Hepatocyte (in vitro differentiated cells): ENCODE measurements around the gene STK32B.

Experiments
- CTCF ChIP-seq: fragments of 200-600 bp; sonication (generic); IDR thresholded peaks from 2 replicates; pipeline ENCODE4 v1.5.1; 2016; ENCODE audit warnings: antibody characterized with exemption, mild to moderate bottlenecking; ENCODE audit not compliant: poor library complexity
- EZH2 ChIP-seq: fragments of 200-600 bp; sonication (generic); IDR thresholded peaks from 2 replicates; pipeline ENCODE4 v1.6.1; 2016; ENCODE audit warnings: antibody characterized with exemption, mild to moderate bottlenecking, borderline replicate concordance
- EZH2phosphoT487 ChIP-seq: fragments of 200-600 bp; sonication (generic); IDR thresholded peaks from one replicate; pipeline ENCODE4 v1.6.1; 2018; ENCODE audit warnings: antibody characterized with exemption, mild to moderate bottlenecking, low read depth, moderate library complexity; ENCODE audit not compliant: unreplicated experiment, severe bottlenecking

GRCh38 chr4:5081441-5081999 lies 30.2 kb downstream of the STK32B start:
- TF ChIP-seq CTCF (no peak), EZH2 (no peak), EZH2phosphoT487 (no peak)
